Fibroblast of pulmonary artery (primary cell): Measurements from ENCODE around the gene SAMM50.
"Not testable (repeated sequence)": the region's sequence is repeated elsewhere in the genome, so short reads cannot be mapped to it uniquely, and the experiment has no call there.

Experiments
- DNase-seq: peaks from one replicate; pipeline ENCODE4 v3.0.0-alpha.2; 2010; ENCODE audit warnings: low read depth
- H3K4me3 ChIP-seq: replicated peaks from 2 replicates; pipeline ENCODE4 v1.5.1; 2011; ENCODE audit warnings: low read depth, mild to moderate bottlenecking, control low read depth, low read length, moderate library complexity
- TF ChIP-seq, protein P1 (sequence below): IDR thresholded peaks from 2 replicates; pipeline ENCODE4 v1.5.1; 2011; ENCODE audit warnings: mild to moderate bottlenecking, control low read depth, low read length, inconsistent platforms; ENCODE audit errors: missing control alignments

Gene SAMM50

DNA sequence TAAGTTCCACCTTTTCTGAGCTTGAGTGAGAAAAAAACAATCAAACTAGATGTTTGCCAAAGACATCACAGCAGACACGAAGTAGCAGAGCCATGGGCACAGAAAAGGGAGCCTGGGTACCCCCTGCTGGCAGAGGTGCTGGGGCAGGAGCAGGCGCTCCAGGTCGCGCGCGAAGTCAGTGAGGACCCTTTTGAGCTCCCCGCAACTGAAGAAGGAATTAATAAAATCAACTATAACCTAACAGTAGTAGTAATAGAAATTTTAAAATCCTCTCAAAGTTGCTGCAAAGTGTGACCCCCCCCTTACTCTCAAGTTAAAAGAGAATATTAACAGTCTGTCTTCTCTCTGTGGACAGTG is 48.8 kb downstream of the SAMM50 start:
- H3K4me3 ChIP-seq = no peak overlapping the region
- TF ChIP-seq, protein P1, sequence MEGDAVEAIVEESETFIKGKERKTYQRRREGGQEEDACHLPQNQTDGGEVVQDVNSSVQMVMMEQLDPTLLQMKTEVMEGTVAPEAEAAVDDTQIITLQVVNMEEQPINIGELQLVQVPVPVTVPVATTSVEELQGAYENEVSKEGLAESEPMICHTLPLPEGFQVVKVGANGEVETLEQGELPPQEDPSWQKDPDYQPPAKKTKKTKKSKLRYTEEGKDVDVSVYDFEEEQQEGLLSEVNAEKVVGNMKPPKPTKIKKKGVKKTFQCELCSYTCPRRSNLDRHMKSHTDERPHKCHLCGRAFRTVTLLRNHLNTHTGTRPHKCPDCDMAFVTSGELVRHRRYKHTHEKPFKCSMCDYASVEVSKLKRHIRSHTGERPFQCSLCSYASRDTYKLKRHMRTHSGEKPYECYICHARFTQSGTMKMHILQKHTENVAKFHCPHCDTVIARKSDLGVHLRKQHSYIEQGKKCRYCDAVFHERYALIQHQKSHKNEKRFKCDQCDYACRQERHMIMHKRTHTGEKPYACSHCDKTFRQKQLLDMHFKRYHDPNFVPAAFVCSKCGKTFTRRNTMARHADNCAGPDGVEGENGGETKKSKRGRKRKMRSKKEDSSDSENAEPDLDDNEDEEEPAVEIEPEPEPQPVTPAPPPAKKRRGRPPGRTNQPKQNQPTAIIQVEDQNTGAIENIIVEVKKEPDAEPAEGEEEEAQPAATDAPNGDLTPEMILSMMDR = no peak
- DNase-seq = no peak

DNA sequence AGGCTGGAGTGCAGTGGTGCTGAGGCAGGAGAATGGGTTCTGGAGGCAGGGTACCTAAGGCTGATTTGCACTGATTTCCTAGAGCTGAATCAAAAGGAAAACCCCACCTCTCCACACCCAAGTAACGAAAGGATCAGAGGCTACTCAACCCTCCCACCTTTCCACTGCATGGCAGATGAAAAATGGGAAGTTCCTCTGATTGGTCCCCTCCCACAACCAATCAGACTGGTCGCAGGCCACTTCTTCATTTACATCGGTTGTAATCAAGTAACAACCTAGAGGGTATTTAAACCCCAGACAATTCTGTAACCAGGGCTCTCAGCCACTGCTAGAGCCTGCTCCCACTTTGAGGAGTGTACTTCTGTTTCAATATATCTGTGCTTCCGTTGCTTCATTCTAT is 50.3 kb downstream of the SAMM50 start:
- TF ChIP-seq, protein P1 = no peak
- no peak overlapping the region for H3K4me3 ChIP-seq
- no peak for DNase-seq

DNA sequence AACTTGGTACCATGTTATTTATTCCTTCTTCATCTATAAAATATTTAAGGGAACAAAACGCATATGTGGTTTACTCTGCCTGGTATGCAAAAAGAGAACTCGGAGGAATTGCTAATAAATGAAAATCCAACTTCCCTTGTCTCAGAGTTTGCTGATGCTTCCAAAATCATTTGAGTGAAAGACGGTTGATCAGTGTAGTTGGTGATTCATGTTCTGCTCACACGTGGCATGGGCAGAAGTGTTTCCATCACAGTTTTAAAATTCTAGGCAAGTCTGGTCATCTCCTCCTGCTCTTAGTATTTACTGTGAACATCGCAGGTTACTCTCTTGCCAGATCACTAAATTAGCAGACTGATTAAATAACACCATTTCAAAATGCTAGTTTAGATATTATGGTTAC is 56.9 kb downstream of the SAMM50 start:
- no peak for DNase-seq
- TF ChIP-seq, protein P1 = no peak
- H3K4me3 ChIP-seq = no peak overlapping the region

DNA sequence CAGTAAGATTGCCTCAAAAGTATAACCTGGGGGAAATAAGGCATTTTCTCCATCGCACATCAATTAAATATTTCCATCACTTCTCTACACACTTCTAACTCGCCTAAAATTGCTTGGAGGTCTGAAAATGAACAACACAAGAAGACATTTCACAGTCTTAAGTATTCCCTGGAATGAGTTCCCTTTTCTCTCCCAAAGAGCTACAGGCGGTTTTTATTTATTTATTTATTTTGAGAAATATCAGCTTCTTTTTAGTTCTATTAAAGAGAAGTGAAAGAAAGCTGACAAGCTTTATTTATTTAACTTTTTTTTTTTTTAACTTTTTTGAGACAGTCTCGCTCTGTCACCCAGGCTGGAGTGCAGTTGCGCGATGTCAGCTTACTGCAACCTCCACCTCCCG is 57.3 kb downstream of the SAMM50 start:
- H3K4me3 ChIP-seq = no peak overlapping the region
- TF ChIP-seq, protein P1 = no peak
- no peak for DNase-seq

DNA sequence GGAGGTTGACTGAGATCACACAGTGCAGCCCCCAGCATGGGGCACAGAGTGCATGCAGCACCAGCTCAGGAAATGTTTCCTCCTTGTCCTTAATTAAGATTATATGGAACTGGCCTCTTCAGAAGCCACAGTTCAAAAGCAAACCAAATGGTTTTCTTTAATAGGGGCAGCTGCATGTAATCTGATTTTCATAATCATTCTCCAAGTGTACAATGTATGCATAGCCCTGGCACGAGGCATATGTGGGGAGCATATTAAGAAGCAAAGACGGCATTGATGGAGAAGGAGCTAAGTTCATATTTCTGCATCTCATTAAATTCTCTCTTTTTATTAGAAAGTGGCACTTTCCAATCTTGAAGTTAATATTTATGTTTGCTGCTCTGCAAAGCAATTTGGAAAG is 59.0 kb downstream of the SAMM50 start:
- no peak overlapping the region for H3K4me3 ChIP-seq
- TF ChIP-seq, protein P1 = no peak
- no peak for DNase-seq

DNA sequence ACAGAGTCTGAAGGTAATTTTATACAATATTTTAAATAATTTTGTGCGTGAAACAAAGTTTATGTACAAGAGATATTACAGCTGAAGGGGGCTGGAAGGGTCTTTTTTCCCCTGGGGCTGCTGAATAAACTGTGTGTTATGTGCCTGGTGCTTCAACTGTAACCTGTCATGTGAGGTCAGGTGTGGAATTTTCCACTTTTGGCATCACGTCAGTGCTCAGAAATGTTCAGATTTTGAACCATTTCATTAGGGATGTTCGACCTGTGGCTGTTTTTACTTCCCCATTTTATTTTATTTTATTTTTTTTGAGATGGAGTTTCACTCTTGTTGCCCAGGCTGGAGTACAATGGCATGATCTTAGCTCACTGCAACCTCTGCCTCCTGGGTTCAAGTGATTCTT is 61.3 kb downstream of the SAMM50 start:
- not testable (repeated sequence) for DNase-seq, H3K4me3 ChIP-seq

DNA sequence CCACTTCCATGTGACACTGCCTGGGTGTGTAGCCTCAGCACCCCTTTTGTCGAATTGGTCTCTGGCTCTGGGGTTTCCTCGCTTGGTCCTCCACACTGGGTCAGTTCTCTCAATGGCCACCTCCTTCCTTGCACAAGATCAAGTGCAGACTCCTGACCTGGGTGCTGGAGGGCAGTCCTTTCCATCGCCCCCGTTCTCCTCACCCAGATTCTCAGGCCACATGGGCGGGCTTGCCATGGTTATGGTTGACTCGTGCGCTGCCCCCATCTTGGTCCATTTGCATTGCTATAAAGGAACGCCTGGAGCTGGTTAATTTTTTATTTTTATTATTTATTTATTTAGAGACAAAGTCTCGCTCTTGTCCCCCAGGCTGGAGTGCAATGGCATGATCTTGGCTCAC is 63.4 kb downstream of the SAMM50 start:
- TF ChIP-seq, protein P1 = no peak
- DNase-seq = no peak
- no peak overlapping the region for H3K4me3 ChIP-seq

DNA sequence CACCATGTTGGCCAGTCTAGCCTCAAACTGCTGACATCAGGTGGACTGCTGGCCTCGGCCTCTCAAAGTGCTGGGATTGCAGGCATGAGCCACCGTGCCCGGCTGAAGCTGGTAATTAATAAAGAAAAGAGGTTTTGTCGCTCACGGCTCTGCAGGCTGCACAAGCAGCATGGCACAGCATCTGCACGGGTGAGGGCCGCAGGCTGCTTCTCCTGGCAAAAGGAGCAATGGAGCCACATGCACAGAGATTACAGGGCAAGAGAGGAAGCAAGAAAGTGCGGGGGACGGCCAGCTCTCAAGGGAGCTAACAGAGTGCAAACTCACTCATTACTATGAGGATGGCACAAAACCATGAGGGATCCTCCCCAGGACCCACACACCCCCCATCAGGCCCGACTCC is 64.2 kb downstream of the SAMM50 start:
- TF ChIP-seq, protein P1 = no peak
- no peak overlapping the region for H3K4me3 ChIP-seq
- DNase-seq = no peak
